OCI-LY7 (cell line): ENCODE measurements around the gene UBE3B. TPM values are rescaled to one million over a fixed set of nuclear protein-coding genes. Genes with fewer than 3 reads are reported as not detected.

ENCODE experiments used
- BruUV-seq: library from RNA; stranded (reverse); fragments of 400-500 nt; replicated peaks from 2 replicates; lab custom pipeline; 2021; lab: Mats Ljungman, UMichigan
- CTCF ChIA-PET: fragments of 300-600 bp; sonication (Branson Sonifier 250); formaldehyde crosslinking; loops from one replicate; lab custom pipeline; 2022; ENCODE audit warnings: antibody characterized with exemption; ENCODE audit not compliant: unreplicated experiment; lab: Charles Lee
- POLR2A ChIA-PET: fragments of 300-600 bp; sonication (Branson Sonifier 250); formaldehyde crosslinking; loops from one replicate; lab custom pipeline; 2022; ENCODE audit warnings: antibody characterized with exemption; lab: Charles Lee
- DNase-seq: peaks from one replicate; pipeline ENCODE4 v3.0.0-alpha.2; 2015; ENCODE audit warnings: low spot score
- H2AFZ ChIP-seq: fragments of 200-600 bp; sonication (generic), shearing (Covaris generic); 2 replicates; pipeline ENCODE4 v1.6.1; 2014; ENCODE audit warnings: mild to moderate bottlenecking, antibody characterized with exemption, low read length, moderate library complexity
- H3K27ac ChIP-seq: fragments of 200-600 bp; sonication (generic); 2 replicates; pipeline ENCODE4 v1.5.1; 2014; ENCODE audit warnings: mixed run types, low read depth, mild to moderate bottlenecking, moderate library complexity, low read length, inconsistent platforms; ENCODE audit not compliant: poor library complexity, severe bottlenecking
- H3K36me3 ChIP-seq: fragments of 200-600 bp; sonication (generic); 2 replicates; pipeline ENCODE4 v1.6.1; 2014; ENCODE audit warnings: mild to moderate bottlenecking, antibody characterized with exemption, low read length, moderate library complexity, mixed read lengths; ENCODE audit not compliant: insufficient read depth
- H3K4me1 ChIP-seq: fragments of 200-600 bp; sonication (generic); 2 replicates; pipeline ENCODE4 v1.5.1; 2014; ENCODE audit warnings: mild to moderate bottlenecking, low read length; ENCODE audit not compliant: insufficient read depth, poor library complexity, severe bottlenecking
- H3K4me2 ChIP-seq: fragments of 200-600 bp; sonication (generic); 2 replicates; pipeline ENCODE4 v1.6.1; 2014; ENCODE audit warnings: mild to moderate bottlenecking, low read length
- H3K4me3 ChIP-seq: fragments of 200-600 bp; sonication (generic); 2 replicates; pipeline ENCODE4 v1.5.1; 2014; ENCODE audit warnings: mild to moderate bottlenecking, low read depth, low read length; ENCODE audit not compliant: poor library complexity, severe bottlenecking
- H3K79me2 ChIP-seq: fragments of 200-600 bp; sonication (generic); 2 replicates; pipeline ENCODE4 v1.6.1; 2016; ENCODE audit warnings: low read depth, mild to moderate bottlenecking, low read length, moderate library complexity, mixed read lengths; ENCODE audit not compliant: insufficient read depth
- H3K9me2 ChIP-seq: fragments of 200-600 bp; sonication (generic); 2 replicates; pipeline ENCODE4 v1.6.1; 2016; ENCODE audit warnings: mild to moderate bottlenecking, low read length, mixed read lengths; ENCODE audit not compliant: insufficient read depth
- H3K9me3 ChIP-seq: fragments of 200-600 bp; sonication (generic); 2 replicates; pipeline ENCODE4 v1.6.1; 2014; ENCODE audit warnings: mild to moderate bottlenecking, mixed run types, low read length, mixed read lengths
- H4K20me1 ChIP-seq: fragments of 200-600 bp; sonication (generic); 2 replicates; pipeline ENCODE4 v1.6.1; 2014; ENCODE audit warnings: mild to moderate bottlenecking, antibody characterized with exemption, low read length, moderate library complexity, mixed read lengths; ENCODE audit not compliant: insufficient read depth
- EZH2phosphoT487 ChIP-seq: fragments of 200-600 bp; sonication (generic); IDR thresholded peaks from 2 replicates; pipeline ENCODE4 v1.6.1; 2018; ENCODE audit warnings: low read depth, borderline replicate concordance, mild to moderate bottlenecking, mixed run types, antibody characterized with exemption, low read length, moderate library complexity, mixed read lengths
- intact Hi-C: fragments of 100-400 bp; cut with micrococcal nuclease; formaldehyde crosslinking; loops from one replicate; pipeline ENCODE4 v1.10.0; 2022; ENCODE audit not compliant: unreplicated experiment
- total RNA-seq, 2 experiments: library from RNA; depleted of rRNA in 1 of 2; stranded (reverse); fragments of >200 nt in 1 of 2; shearing (Covaris generic) in 1 of 2; gene quantifications; 2 replicates each; pipeline ENCODE4 v1.2.3, GENCODE V29; 2014 to 2022
- TF ChIP-seq, protein P1 (sequence below): fragments of 200-600 bp; sonication (generic); conservative IDR thresholded peaks from 2 replicates; pipeline ENCODE4 v1.5.1; 2014; ENCODE audit warnings: mild to moderate bottlenecking, antibody characterized with exemption, low read length, moderate library complexity, mixed read lengths

The UBE3B gene
- total RNA-seq, 2 experiments from 2014 or later = 27.8 to 32.6 TPM

- intact Hi-C loops = no loop called here
- H3K4me1 ChIP-seq = peaks cover under 1% of the 10 kb centered on the region
- no peaks in the 10 kb centered on the region for H3K9me2 ChIP-seq
- TF ChIP-seq EZH2phosphoT487 = no peak
- TF ChIP-seq, protein P1, sequence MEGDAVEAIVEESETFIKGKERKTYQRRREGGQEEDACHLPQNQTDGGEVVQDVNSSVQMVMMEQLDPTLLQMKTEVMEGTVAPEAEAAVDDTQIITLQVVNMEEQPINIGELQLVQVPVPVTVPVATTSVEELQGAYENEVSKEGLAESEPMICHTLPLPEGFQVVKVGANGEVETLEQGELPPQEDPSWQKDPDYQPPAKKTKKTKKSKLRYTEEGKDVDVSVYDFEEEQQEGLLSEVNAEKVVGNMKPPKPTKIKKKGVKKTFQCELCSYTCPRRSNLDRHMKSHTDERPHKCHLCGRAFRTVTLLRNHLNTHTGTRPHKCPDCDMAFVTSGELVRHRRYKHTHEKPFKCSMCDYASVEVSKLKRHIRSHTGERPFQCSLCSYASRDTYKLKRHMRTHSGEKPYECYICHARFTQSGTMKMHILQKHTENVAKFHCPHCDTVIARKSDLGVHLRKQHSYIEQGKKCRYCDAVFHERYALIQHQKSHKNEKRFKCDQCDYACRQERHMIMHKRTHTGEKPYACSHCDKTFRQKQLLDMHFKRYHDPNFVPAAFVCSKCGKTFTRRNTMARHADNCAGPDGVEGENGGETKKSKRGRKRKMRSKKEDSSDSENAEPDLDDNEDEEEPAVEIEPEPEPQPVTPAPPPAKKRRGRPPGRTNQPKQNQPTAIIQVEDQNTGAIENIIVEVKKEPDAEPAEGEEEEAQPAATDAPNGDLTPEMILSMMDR = no peak
- H4K20me1 ChIP-seq = no peaks in the 10 kb centered on the region
- CTCF ChIA-PET = no interaction called here
- H3K4me3 ChIP-seq = no peak overlapping the region
- no peak for DNase-seq
- no peak overlapping the region for H2AFZ ChIP-seq
- peaks cover 51% of the 10 kb centered on the region for H3K36me3 ChIP-seq
- BruUV-seq = no TSS peak
- no peak overlapping the region for H3K27ac ChIP-seq
- POLR2A ChIA-PET = no interaction called here
- no peaks in the 10 kb centered on the region for H3K9me3 ChIP-seq
- peaks cover 13% of the 10 kb centered on the region; the same call in 1 of the 2 replicates for H3K79me2 ChIP-seq
- H3K4me2 ChIP-seq = no peak overlapping the region
Observed at GRCh38 chr12:109466821-109467220, 10.6 kb upstream of the UBE3B start.

DNA sequence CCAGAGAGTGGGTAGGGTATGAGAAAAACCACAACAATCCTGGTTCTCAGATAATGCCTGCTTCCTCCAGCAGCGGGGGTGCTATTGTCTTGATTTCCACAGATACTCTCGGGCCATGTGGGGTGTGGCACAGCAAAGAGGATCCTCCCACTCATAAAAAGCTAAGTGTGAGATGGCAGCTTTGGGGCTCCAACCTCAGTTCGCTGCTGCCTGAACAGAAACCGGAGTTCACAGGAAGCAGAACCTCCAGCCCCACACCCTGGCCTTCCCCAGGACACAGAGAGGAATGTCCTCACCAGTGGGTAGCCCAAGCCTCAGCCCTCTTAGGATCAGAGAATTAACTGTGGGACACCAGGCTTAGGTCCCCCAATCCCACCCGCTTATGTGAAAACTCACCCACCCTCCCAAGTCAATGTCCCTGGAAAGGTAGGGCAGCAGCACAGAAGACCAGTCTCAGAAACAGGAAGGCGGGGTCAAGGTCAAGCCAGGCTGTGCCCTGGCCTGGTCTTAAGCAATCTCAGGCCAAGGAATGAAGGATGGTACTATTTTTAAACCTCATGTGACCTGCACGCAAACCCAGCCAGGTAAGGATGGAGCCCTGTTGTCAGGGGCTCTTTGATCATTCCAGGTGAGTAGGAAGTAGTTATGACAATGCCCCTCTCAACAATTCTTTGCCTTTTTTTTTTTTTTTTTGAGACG lies 9.3 kb upstream of the UBE3B start:
- peaks cover 50% of the 10 kb centered on the region for H3K36me3 ChIP-seq
- ChIA-PET CTCF (no interaction called here), POLR2A (interaction anchor here (0.7 kb wide), 1 partner anchor 391 kb away, joined by 4 read pairs; no protein-coding TSS in a partner anchor)
- no peak overlapping the region for H3K4me3 ChIP-seq
- intact Hi-C loops = no loop called here
- no peak overlapping the region for H3K4me2 ChIP-seq
- peaks cover 12% of the 10 kb centered on the region; the same call in 1 of the 2 replicates for H3K79me2 ChIP-seq
- H3K9me3 ChIP-seq = no peaks in the 10 kb centered on the region
- no peaks in the 10 kb centered on the region for H3K9me2 ChIP-seq
- no peak overlapping the region for H3K27ac ChIP-seq
- H4K20me1 ChIP-seq = no peaks in the 10 kb centered on the region
- H2AFZ ChIP-seq = no peak overlapping the region
- no peaks in the 10 kb centered on the region for H3K4me1 ChIP-seq
- no peak for DNase-seq
- no TSS peak for BruUV-seq
- TF ChIP-seq, protein P1 = no peak
- TF ChIP-seq EZH2phosphoT487 = no peak

- no peak for TF ChIP-seq EZH2phosphoT487
- TF ChIP-seq, protein P1 = no peak
- Histone ChIP-seq H2AFZ (no peak overlapping the region), H3K79me2 (peaks cover 15% of the 10 kb centered on the region), H3K27ac (no peak overlapping the region), H3K9me2 (no peaks in the 10 kb centered on the region), H3K9me3 (no peaks in the 10 kb centered on the region), H3K36me3 (peaks cover 44% of the 10 kb centered on the region), H3K4me2 (no peak overlapping the region), H3K4me1 (no peaks in the 10 kb centered on the region), H4K20me1 (no peaks in the 10 kb centered on the region), H3K4me3 (no peak overlapping the region)
- intact Hi-C loops = no loop called here
- ChIA-PET CTCF (no interaction called here), POLR2A (no interaction called here)
- no peak for DNase-seq
- no TSS peak for BruUV-seq
Observed at GRCh38 chr12:109469517-109469916, 7.9 kb upstream of the UBE3B start.
